ENCODE measurements around the gene ZFAND4.

Gene ZFAND4

GRCh38 chr10:45647118-45647517, 25.5 kb downstream of the ZFAND4 start:
- no peak overlapping the region for H3K4me3 ChIP-seq (ENCODE audit: control insufficient read depth, low read depth, low read length)
- no peak for DNase-seq (ENCODE audit: low read depth)

GRCh38 chr10:45646384-45647050, 26.1 kb downstream of the ZFAND4 start:
- DNase-seq (ENCODE audit: low read depth): no peak
- no peak overlapping the region for H3K4me3 ChIP-seq (ENCODE audit: control insufficient read depth, low read depth, low read length)
- no peak for TF ChIP-seq CTCF (IDR thresholded peaks at IDR 0.05; ENCODE audit: control insufficient read depth, insufficient read depth, low read depth, low read length, missing control alignments)

More at GRCh38 chr10:45647118-45647517, 25.5 kb downstream of the ZFAND4 start:
- no peak for TF ChIP-seq CTCF (IDR thresholded peaks at IDR 0.05; ENCODE audit: control insufficient read depth, insufficient read depth, low read depth, low read length, missing control alignments)

- TF ChIP-seq CTCF (IDR thresholded peaks at IDR 0.05; ENCODE audit: control insufficient read depth, insufficient read depth, low read depth, low read length, missing control alignments): no peak
- H3K4me3 ChIP-seq (ENCODE audit: control insufficient read depth, low read depth, low read length): no peak overlapping the region
- no peak for DNase-seq (ENCODE audit: low read depth)
Observed at GRCh38 chr10:45644527-45644926, 28.0 kb downstream of the ZFAND4 start.

GRCh38 chr10:45640941-45641340, 31.6 kb downstream of the ZFAND4 start:
- TF ChIP-seq CTCF (IDR thresholded peaks at IDR 0.05; ENCODE audit: control insufficient read depth, insufficient read depth, low read depth, low read length, missing control alignments): no peak
- H3K4me3 ChIP-seq (ENCODE audit: control insufficient read depth, low read depth, low read length): no peak overlapping the region
- no peak for DNase-seq (ENCODE audit: low read depth)

GRCh38 chr10:45640049-45640448, 32.5 kb downstream of the ZFAND4 start:
- DNase-seq (ENCODE audit: low read depth): no peak
- no peak overlapping the region for H3K4me3 ChIP-seq (ENCODE audit: control insufficient read depth, low read depth, low read length)
- TF ChIP-seq CTCF (IDR thresholded peaks at IDR 0.05; ENCODE audit: control insufficient read depth, insufficient read depth, low read depth, low read length, missing control alignments): no peak

GRCh38 chr10:45627412-45628048, 45.0 kb downstream of the ZFAND4 start:
- TF ChIP-seq CTCF (IDR thresholded peaks at IDR 0.05; ENCODE audit: control insufficient read depth, insufficient read depth, low read depth, low read length, missing control alignments): no peak
- no peak for DNase-seq (ENCODE audit: low read depth)
- H3K4me3 ChIP-seq (ENCODE audit: control insufficient read depth, low read depth, low read length): no peak overlapping the region
